ENCODE measurements around the gene SKAP1.

Gene SKAP1

DNA sequence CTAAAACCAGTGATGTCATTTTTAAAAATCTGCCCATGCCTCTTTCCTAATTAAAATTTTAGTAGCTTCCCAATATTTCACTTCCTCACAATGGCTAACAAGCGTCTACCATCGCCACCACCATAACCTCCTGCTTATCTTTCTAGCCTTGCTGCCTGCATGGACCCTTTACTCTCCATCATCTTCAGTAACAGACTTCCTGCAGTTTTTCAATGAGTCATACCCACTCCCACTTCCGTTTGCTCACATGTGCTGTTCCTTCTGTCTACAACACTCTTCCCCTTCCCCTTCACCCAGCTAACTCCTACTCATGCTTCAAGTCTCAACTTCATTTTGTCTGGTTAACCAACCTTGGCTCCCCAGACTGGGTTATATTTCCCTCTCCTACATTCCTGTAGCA, 12.8 kb upstream of the SKAP1 start:
- Histone ChIP-seq H3K4me3 (ENCODE audit: low read depth, low read length) (no peak overlapping the region), H3K4me1 (no peaks in the 10 kb centered on the region), H3K36me3 (no peaks in the 10 kb centered on the region), H3K27me3 (peaks cover 69% of the 10 kb centered on the region), H3K9me3 (no peaks in the 10 kb centered on the region)
- TF ChIP-seq, protein P1, sequence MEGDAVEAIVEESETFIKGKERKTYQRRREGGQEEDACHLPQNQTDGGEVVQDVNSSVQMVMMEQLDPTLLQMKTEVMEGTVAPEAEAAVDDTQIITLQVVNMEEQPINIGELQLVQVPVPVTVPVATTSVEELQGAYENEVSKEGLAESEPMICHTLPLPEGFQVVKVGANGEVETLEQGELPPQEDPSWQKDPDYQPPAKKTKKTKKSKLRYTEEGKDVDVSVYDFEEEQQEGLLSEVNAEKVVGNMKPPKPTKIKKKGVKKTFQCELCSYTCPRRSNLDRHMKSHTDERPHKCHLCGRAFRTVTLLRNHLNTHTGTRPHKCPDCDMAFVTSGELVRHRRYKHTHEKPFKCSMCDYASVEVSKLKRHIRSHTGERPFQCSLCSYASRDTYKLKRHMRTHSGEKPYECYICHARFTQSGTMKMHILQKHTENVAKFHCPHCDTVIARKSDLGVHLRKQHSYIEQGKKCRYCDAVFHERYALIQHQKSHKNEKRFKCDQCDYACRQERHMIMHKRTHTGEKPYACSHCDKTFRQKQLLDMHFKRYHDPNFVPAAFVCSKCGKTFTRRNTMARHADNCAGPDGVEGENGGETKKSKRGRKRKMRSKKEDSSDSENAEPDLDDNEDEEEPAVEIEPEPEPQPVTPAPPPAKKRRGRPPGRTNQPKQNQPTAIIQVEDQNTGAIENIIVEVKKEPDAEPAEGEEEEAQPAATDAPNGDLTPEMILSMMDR (IDR thresholded peaks at IDR 0.05; ENCODE audit: low read depth, low read length): no peak
- no peak for DNase-seq

DNA sequence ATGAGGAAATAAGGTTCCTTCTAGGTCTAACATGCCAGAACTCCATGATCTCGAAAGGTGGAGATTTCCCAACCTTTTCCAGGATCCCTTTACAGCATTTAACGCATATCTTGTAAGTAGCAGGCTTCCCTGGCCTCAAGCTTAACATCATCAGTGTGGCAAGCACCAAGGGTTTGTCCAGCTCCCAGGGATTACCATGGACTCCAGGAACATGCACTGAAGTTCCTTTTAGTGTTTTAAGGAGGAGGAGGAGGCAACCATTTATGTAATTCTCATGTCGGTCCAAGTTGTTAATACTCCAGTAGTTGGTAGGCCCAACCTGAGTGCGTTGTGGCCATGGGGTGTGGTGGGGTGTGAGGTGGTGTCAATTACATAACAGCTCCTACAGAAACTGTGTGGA, 11.8 kb upstream of the SKAP1 start:
- no peaks in the 10 kb centered on the region for H3K4me1 ChIP-seq
- peaks cover 76% of the 10 kb centered on the region for H3K27me3 ChIP-seq
- TF ChIP-seq, protein P1 (IDR thresholded peaks at IDR 0.05; ENCODE audit: low read depth, low read length): no peak
- no peaks in the 10 kb centered on the region for H3K9me3 ChIP-seq
- H3K36me3 ChIP-seq: no peaks in the 10 kb centered on the region
- no peak for DNase-seq
- no peak overlapping the region for H3K4me3 ChIP-seq (ENCODE audit: low read depth, low read length)

DNA sequence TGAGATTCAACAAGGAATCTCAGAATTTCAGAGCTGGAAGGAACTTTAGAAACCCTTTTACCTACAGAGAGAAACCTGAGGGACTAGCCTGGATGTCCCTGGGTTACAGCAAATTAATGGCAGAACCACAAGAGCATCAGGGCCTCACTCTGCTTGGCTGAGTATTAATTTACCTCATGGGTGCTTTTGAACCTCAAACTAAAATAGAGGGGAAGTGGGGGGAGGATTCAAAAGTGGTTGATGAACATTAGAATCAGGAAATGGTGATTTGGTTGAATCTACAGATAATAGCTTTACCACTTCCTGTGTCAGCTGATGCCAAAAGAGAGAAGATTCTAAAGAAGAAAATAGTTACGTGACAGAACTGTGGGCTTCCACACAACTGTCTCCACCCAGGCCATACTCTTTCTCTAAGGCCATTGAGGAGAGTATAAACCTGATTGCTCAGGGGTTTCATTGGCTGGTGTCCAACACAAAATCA, 11.3 kb upstream of the SKAP1 start:
- H3K27me3 ChIP-seq: peaks cover 77% of the 10 kb centered on the region
- no peak overlapping the region for H3K4me3 ChIP-seq (ENCODE audit: low read depth, low read length)
- TF ChIP-seq, protein P1 (IDR thresholded peaks at IDR 0.05; ENCODE audit: low read depth, low read length): no peak
- no peak for DNase-seq
- no peaks in the 10 kb centered on the region for H3K4me1 ChIP-seq
- no peaks in the 10 kb centered on the region for H3K36me3 ChIP-seq
- no peaks in the 10 kb centered on the region for H3K9me3 ChIP-seq

DNA sequence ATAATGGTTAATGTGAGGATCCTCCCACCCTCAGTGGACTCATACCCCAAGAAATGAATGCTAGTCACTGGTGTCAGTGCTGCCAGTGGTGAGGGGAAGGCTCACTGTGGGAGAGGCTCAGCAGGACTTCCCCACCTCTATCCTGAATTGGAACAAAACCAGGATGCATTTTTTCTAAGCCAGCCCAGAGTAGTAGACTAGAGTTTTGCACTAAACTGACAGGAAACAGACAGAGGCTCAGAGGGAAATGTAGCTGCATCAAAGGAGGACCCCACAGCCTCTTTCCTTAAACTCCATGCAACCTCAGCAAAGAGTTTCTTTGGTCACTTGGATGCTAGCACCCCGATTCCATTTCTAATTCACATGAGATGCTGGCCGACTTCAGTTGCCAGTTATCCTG, 10.7 kb upstream of the SKAP1 start:
- Histone ChIP-seq H3K36me3 (no peaks in the 10 kb centered on the region), H3K9me3 (no peaks in the 10 kb centered on the region), H3K27me3 (peaks cover 82% of the 10 kb centered on the region), H3K4me3 (ENCODE audit: low read depth, low read length) (no peak overlapping the region), H3K4me1 (no peaks in the 10 kb centered on the region)
- TF ChIP-seq, protein P1 (IDR thresholded peaks at IDR 0.05; ENCODE audit: low read depth, low read length): no peak
- no peak for DNase-seq

DNA sequence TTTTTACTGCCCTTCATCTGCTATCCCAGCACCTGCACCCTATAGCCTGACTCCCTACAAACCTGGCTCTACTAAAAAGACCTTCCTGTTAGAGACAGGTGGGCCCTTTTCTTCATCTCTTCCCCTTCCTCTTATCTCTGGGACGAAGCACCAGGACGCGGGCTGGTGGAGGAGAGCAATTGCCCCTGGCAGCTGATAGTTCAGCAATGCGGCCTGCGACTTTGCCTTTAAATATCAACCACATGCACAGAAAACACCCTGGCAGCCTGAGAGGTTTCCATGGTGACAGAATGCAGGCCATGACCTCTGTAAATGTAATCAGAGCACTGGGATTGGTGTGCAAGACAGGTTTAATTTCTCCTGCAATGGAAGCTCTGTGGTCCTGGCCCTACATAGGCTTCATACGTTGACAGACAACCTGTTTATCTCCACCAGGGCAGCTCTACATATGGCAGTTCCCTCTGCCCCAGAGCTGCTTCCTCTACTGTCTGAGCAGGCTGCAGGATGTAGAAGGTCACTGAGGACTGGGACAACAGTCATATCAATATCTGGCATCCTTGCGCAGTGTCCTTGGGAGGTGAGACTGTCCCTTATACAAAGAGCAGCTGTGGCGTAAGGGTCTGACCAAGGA, 10.0 kb upstream of the SKAP1 start:
- H3K4me3 ChIP-seq (ENCODE audit: low read depth, low read length): no peak overlapping the region

More for the DNA sequence above, 10.0 kb upstream of the SKAP1 start:
- Histone ChIP-seq H3K36me3 (no peaks in the 10 kb centered on the region), H3K27me3 (peaks cover 79% of the 10 kb centered on the region), H3K9me3 (no peaks in the 10 kb centered on the region), H3K4me1 (no peaks in the 10 kb centered on the region)
- TF ChIP-seq, protein P1 (IDR thresholded peaks at IDR 0.05; ENCODE audit: low read depth, low read length): no peak
- DNase-seq: no peak

All from BE2C (cell line).